IMR-90 (cell line): ENCODE measurements around the gene ZDHHC19. TPM values are rescaled to one million over a fixed set of nuclear protein-coding genes. Genes with fewer than 3 reads are reported as not detected.
"Not testable (repeated sequence)": the region's sequence is repeated elsewhere in the genome, so short reads cannot be mapped to it uniquely, and the experiment has no call there.

Experiments used
- ATAC-seq: fragments of 200-7000 bp; cut with Tn5 transposase; 2 replicates; pipeline ENCODE4 v1.9.1; 2020; ENCODE audit warnings: low read depth, mild to moderate bottlenecking, moderate library complexity
- BruUV-seq: library from RNA; stranded (reverse); fragments of 400-500 nt; replicated peaks from 2 replicates; lab custom pipeline; 2021; lab: Mats Ljungman, UMichigan
- CTCF ChIA-PET: fragments of 300-600 bp; formaldehyde crosslinking; extraction: SDS; loops from one replicate; lab custom pipeline; 2021; ENCODE audit warnings: antibody characterized with exemption; lab: Yijun Ruan, JAX
- POLR2A ChIA-PET: fragments of 300-600 bp; sonication (Branson Sonifier 250); formaldehyde crosslinking; loops from one replicate; lab custom pipeline; 2022; ENCODE audit warnings: antibody characterized with exemption; ENCODE audit not compliant: unreplicated experiment; lab: Charles Lee
- DNase-seq: peaks from one replicate; pipeline ENCODE4 v3.0.0; 2013
- H2AFZ ChIP-seq: replicated peaks from 2 replicates; pipeline ENCODE3; 2013; ENCODE audit warnings: low read length, mild to moderate bottlenecking; ENCODE audit not compliant: poor library complexity
- H2AK5ac ChIP-seq: 2 replicates; pipeline ENCODE4 v1.6.1; 2013; ENCODE audit warnings: low read depth, low read length, inconsistent platforms
- H2AK9ac ChIP-seq: replicated peaks from 2 replicates; pipeline ENCODE3; 2013; ENCODE audit warnings: mild to moderate bottlenecking, low read depth, low read length, moderate library complexity; ENCODE audit not compliant: poor library complexity
- H2BK120ac ChIP-seq: 2 replicates; pipeline ENCODE4 v1.6.1; 2013; ENCODE audit warnings: low read depth, low read length, inconsistent platforms
- H2BK15ac ChIP-seq: 3 replicates; pipeline ENCODE4 v1.6.1; 2013; ENCODE audit warnings: low read depth, low read length, inconsistent platforms
- H2BK20ac ChIP-seq: 2 replicates; pipeline ENCODE4 v1.6.1; 2013; ENCODE audit warnings: low read depth, mild to moderate bottlenecking, inconsistent platforms, low read length, moderate library complexity
- H2BK5ac ChIP-seq: 2 replicates; pipeline ENCODE4 v1.6.1; 2013; ENCODE audit warnings: mild to moderate bottlenecking, low read depth, low read length, inconsistent platforms; ENCODE audit not compliant: poor library complexity, severe bottlenecking
- H3K14ac ChIP-seq: replicated peaks from 2 replicates; pipeline ENCODE4 v1.6.1; 2013; ENCODE audit warnings: low read depth, low read length, inconsistent platforms
- H3K18ac ChIP-seq: 2 replicates; pipeline ENCODE4 v1.6.1; 2013; ENCODE audit warnings: low read depth, low read length, control low read depth
- H3K23ac ChIP-seq: 2 replicates; pipeline ENCODE4 v1.6.1; 2013; ENCODE audit warnings: low read depth, low read length, inconsistent platforms
- H3K27ac ChIP-seq: 2 replicates; pipeline ENCODE4 v1.5.1; 2013; ENCODE audit warnings: mild to moderate bottlenecking, control low read depth, low read length; ENCODE audit not compliant: insufficient read depth
- H3K27me3 ChIP-seq: 2 replicates; pipeline ENCODE4 v1.6.1; 2013; ENCODE audit warnings: low read length; ENCODE audit not compliant: control insufficient read depth, insufficient read depth
- H3K36me3 ChIP-seq: 2 replicates; pipeline ENCODE4 v1.6.1; 2013; ENCODE audit warnings: low read length, mixed read lengths; ENCODE audit not compliant: control insufficient read depth, insufficient read depth
- H3K4ac ChIP-seq: 2 replicates; pipeline ENCODE4 v1.6.1; 2013; ENCODE audit warnings: low read depth, low read length, inconsistent platforms
- H3K4me1 ChIP-seq: 2 replicates; pipeline ENCODE4 v1.6.1; 2013; ENCODE audit warnings: low read length, mixed read lengths; ENCODE audit not compliant: control insufficient read depth, insufficient read depth
- H3K4me2 ChIP-seq: 2 replicates; pipeline ENCODE4 v1.6.1; 2013; ENCODE audit warnings: low read depth, mild to moderate bottlenecking, control low read depth, low read length, moderate library complexity
- H3K4me3 ChIP-seq: 2 replicates; pipeline ENCODE4 v1.5.1; 2013; ENCODE audit warnings: low read depth, mild to moderate bottlenecking, control low read depth, low read length, moderate library complexity; ENCODE audit not compliant: insufficient read depth
- H3K56ac ChIP-seq: 2 replicates; pipeline ENCODE4 v1.6.1; 2013; ENCODE audit warnings: low read length, inconsistent platforms; ENCODE audit not compliant: insufficient read depth; ENCODE audit errors: extremely low read depth
- H3K79me1 ChIP-seq, 2 experiments: 2 replicates each; pipeline ENCODE4 v1.6.1; 2013; ENCODE audit warnings: low read length in 2 of 2, inconsistent platforms in 1 of 2, low read depth in 1 of 2
- H3K9ac ChIP-seq: 2 replicates; pipeline ENCODE4 v1.6.1; 2013; ENCODE audit warnings: low read depth, low read length, control low read depth
- H3K9me1 ChIP-seq: 2 replicates; pipeline ENCODE4 v1.6.1; 2013; ENCODE audit warnings: low read length, inconsistent platforms; ENCODE audit not compliant: insufficient read depth
- H3K9me3 ChIP-seq: 2 replicates; pipeline ENCODE4 v1.6.1; 2013; ENCODE audit warnings: low read length; ENCODE audit not compliant: control insufficient read depth, insufficient read depth
- H4K20me1 ChIP-seq: 2 replicates; pipeline ENCODE4 v1.6.1; 2013; ENCODE audit warnings: low read length, inconsistent platforms; ENCODE audit not compliant: insufficient read depth
- H4K5ac ChIP-seq: 2 replicates; pipeline ENCODE4 v1.6.1; 2013; ENCODE audit warnings: mild to moderate bottlenecking, low read depth, low read length, control low read depth
- H4K8ac ChIP-seq, 2 experiments: 2 replicates each; pipeline ENCODE4 v1.6.1; 2013; ENCODE audit warnings: low read depth in 2 of 2, low read length in 2 of 2, control low read depth in 1 of 2, inconsistent platforms in 1 of 2
- H4K91ac ChIP-seq: 2 replicates; pipeline ENCODE4 v1.6.1; 2013; ENCODE audit warnings: low read depth, low read length, inconsistent platforms; ENCODE audit not compliant: insufficient read depth
- BHLHE40 ChIP-seq: fragments of 150-350 bp; IDR thresholded peaks from 2 replicates; pipeline ENCODE4 v1.6.1; 2016; ENCODE audit warnings: mild to moderate bottlenecking, low read depth, low read length
- CEBPB ChIP-seq: IDR thresholded peaks from 2 replicates; pipeline ENCODE4 v1.6.1; 2012; ENCODE audit warnings: low read depth, low read length, improper control_type of control experiment
- FOS ChIP-seq: fragments of 150-350 bp; IDR thresholded peaks from 2 replicates; pipeline ENCODE4 v1.6.1; 2016; ENCODE audit warnings: low read depth, low read length
- MAZ ChIP-seq: IDR thresholded peaks from 2 replicates; pipeline ENCODE4 v1.6.1; 2012; ENCODE audit warnings: low read depth, mild to moderate bottlenecking, low read length, improper control_type of control experiment, moderate library complexity, borderline replicate concordance
- WGBS, 2 experiments: methylation state at CpG; one replicate each; pipeline versions ENCODE4 v1.1.5 to v1.1.7; 2013; ENCODE audit warnings: missing lambda C conversion rate in 2 of 2; ENCODE audit not compliant: insufficient read length in 1 of 2; ENCODE audit errors: extremely low coverage in 2 of 2; 5-methylcytosine and 5-hydroxymethylcytosine counted together
- dilution Hi-C: fragments of 300-500 bp; cut with HindIII; formaldehyde crosslinking; loops from one replicate; pipeline ENCODE4 v1.14.3; 2018; ENCODE audit warnings: low sequenced_read_pairs; ENCODE audit not compliant: unreplicated experiment
- in situ Hi-C: fragments of 300-500 bp; cut with MboI; formaldehyde crosslinking; loops from 3 replicates; pipeline ENCODE4 v1.14.3; 2019; ENCODE audit warnings: low sequenced_read_pairs, inconsistent platforms, mixed read lengths
- intact Hi-C: fragments of 100-400 bp; cut with micrococcal nuclease; formaldehyde crosslinking; loops from 2 replicates; pipeline ENCODE4 v1.10.0; 2022
- polyA plus RNA-seq, 3 experiments: library from polyadenylated mRNA; depleted of rRNA; stranded (reverse); fragments of >200 nt; gene quantifications; 2 replicates each; pipeline ENCODE4 v1.2.3, GENCODE V29; 2012; ENCODE audit warnings: low replicate concordance in 1 of 3
- total RNA-seq: library from RNA; depleted of rRNA; stranded (reverse); fragments of >200 nt; gene quantifications from 2 replicates; pipeline ENCODE4 v1.2.3, GENCODE V29; 2012

ZDHHC19 gene
- total and polyA plus RNA-seq, 2 of the 4 experiments (the other 2 are of a cell fraction), result 0.09 TPM; not detected in 1

GRCh38 chr3:196246612-196247308, 35.6 kb upstream of the ZDHHC19 start:
- H4K8ac ChIP-seq, result no peak overlapping the region
- H4K91ac ChIP-seq, result no peak overlapping the region
- no peaks in the 10 kb centered on the region for H3K27me3 ChIP-seq
- H4K5ac ChIP-seq, result no peak overlapping the region
- H3K79me1 ChIP-seq, result peaks cover 3 to 40% of the 10 kb centered on the region in 2 experiments; a peak in 3 of 4 replicates
- intact Hi-C loops (no loop called here), dilution Hi-C loops (no loop called here), in situ Hi-C loops (no loop called here)
- ChIA-PET POLR2A (no interaction called here), CTCF (no interaction called here)
- no peak overlapping the region for H2BK120ac ChIP-seq
- H3K36me3 ChIP-seq, result peaks cover 28% of the 10 kb centered on the region
- H3K4me2 ChIP-seq, result no peak overlapping the region
- DNase-seq, result peak; percentile 83
- H2BK15ac ChIP-seq, result no peak overlapping the region
- H3K9me3 ChIP-seq, result no peaks in the 10 kb centered on the region
- no peak for TF ChIP-seq CEBPB
- TF ChIP-seq MAZ, result no peak
- TF ChIP-seq FOS, result no peak
- no peak for TF ChIP-seq BHLHE40
- H3K4me3 ChIP-seq, result no peak overlapping the region
- H3K4me1 ChIP-seq, result no peaks in the 10 kb centered on the region
- no peak overlapping the region for H2AFZ ChIP-seq
- no peak overlapping the region for H3K4ac ChIP-seq
- H3K9me1 ChIP-seq, result 0 out of 2 replicates have a peak, but pooled peaks cover 4% of the 10 kb centered on the region
- H2BK5ac ChIP-seq, result no peak overlapping the region
- H3K27ac ChIP-seq, result no peak overlapping the region
- H3K9ac ChIP-seq, result no peak overlapping the region
- no TSS peak for BruUV-seq
- H4K20me1 ChIP-seq, result peaks cover 2% of the 10 kb centered on the region; the same call in 1 of the 2 replicates
- no peak overlapping the region for H2AK5ac ChIP-seq
- no peak overlapping the region for H3K18ac ChIP-seq
- H3K56ac ChIP-seq, result no peak overlapping the region
- H2AK9ac ChIP-seq, result no peak overlapping the region
- no peak for ATAC-seq
- no CpG with 5 or more reads among the region's 13 CpGs for WGBS, 2 experiments
- no peak overlapping the region for H3K23ac ChIP-seq
- no peak overlapping the region for H3K14ac ChIP-seq
- no peak overlapping the region for H2BK20ac ChIP-seq

- H4K5ac ChIP-seq, POLR2A ChIA-PET, H3K23ac ChIP-seq, H3K18ac ChIP-seq, ATAC-seq, H2AFZ ChIP-seq, H2BK20ac ChIP-seq, BruUV-seq, DNase-seq, H3K56ac ChIP-seq, H3K4me3 ChIP-seq, dilution Hi-C loops, H3K9me1 ChIP-seq, CTCF ChIA-PET, H2BK15ac ChIP-seq, intact Hi-C loops, H2AK5ac ChIP-seq, H3K4me2 ChIP-seq, H3K27me3 ChIP-seq, in situ Hi-C loops, H3K27ac ChIP-seq, H3K9ac ChIP-seq, H4K20me1 ChIP-seq, H3K14ac ChIP-seq, H3K4me1 ChIP-seq, H4K91ac ChIP-seq, H3K9me3 ChIP-seq, H2AK9ac ChIP-seq, H2BK5ac ChIP-seq, H3K4ac ChIP-seq, H4K8ac ChIP-seq, H2BK120ac ChIP-seq: not testable (repeated sequence)
- Histone ChIP-seq H3K79me1 (peaks cover 0 to 33% of the 10 kb centered on the region in 2 experiments; a peak in 3 of 4 replicates), H3K36me3 (peaks cover 35% of the 10 kb centered on the region)
- no CpG with 5 or more reads among the region's 34 CpGs for WGBS, 2 experiments
Measured at GRCh38 chr3:196244166-196244565, 33.0 kb upstream of the ZDHHC19 start.
